ENCODE results near the gene PLXNA2.

- TF ChIP-seq CTCF (IDR thresholded peaks at IDR 0.05) (no peak), POLR2AphosphoS5 (IDR thresholded peaks at IDR 0.05) (no peak), POLR2A (IDR thresholded peaks at IDR 0.05) (no peak), EP300 (IDR thresholded peaks at IDR 0.05) (no peak)
These were observed 93.2 kb downstream of the PLXNA2 start for GRCh38 chr1:208150833-208151458.
